GM12891 (cell line): Measurements from ENCODE around the gene MYBPHL.

Experiments used
- POLR2A ChIP-seq: IDR thresholded peaks from 2 replicates; pipeline ENCODE4 v1.6.1; 2011; ENCODE audit warnings: low read depth, low read length, control low read depth
- POLR2AphosphoS5 ChIP-seq: IDR thresholded peaks from 2 replicates; pipeline ENCODE4 v1.6.1; 2011; ENCODE audit warnings: low read depth, low read length, control low read depth
- SPI1 ChIP-seq: IDR thresholded peaks from 2 replicates; pipeline ENCODE4 v1.6.1; 2011; ENCODE audit warnings: low read depth, low read length, control low read depth
- TAF1 ChIP-seq: IDR thresholded peaks from 2 replicates; pipeline ENCODE4 v1.6.1; 2011; ENCODE audit warnings: low read depth, low read length, control low read depth

DNA sequence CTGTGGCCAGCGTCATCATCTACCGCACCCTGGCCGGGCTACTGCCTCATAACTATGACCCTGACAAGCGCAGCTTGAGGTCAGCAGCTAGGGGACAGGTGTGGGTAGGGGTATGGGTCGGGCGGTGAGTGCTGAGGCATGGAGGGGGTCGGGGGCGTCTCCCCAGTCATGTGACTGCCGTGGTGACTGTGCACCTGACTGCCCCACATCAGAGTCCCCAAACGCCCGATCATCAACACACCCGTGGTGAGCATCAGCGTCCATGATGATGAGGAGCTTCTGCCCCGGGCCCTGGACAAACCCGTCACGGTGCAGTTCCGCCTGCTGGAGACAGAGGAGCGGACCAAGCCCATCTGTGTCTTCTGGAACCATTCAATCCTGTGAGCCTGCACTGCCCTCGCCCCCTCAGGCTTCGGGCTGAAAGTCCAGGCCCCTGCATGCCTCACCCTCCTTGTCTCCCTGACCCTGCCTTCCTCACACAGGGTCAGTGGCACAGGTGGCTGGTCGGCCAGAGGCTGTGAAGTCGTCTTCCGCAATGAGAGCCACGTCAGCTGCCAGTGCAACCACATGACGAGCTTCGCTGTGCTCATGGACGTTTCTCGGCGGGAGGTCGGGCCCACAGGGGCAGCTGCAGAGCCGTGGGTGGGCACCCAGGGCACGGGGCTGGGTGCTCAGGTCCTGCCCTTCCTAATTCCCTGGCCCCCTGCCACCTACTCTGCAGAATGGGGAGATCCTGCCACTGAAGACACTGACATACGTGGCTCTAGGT lies 37.4 kb downstream of the MYBPHL start:
- TF ChIP-seq POLR2A = no peak
- no peak for TF ChIP-seq POLR2AphosphoS5
- no peak for TF ChIP-seq SPI1
- no peak for TF ChIP-seq TAF1
